HG03575 (cell line): ENCODE measurements around the gene OTOG.

Experiments used
- ATAC-seq: cut with Tn5 transposase; IDR thresholded peaks from one replicate; pipeline ENCODE4 v1.9.1; 2021; ENCODE audit not compliant: unreplicated experiment, insufficient number of reproducible peaks, low FRiP score; ENCODE audit errors: extremely low read depth

OTOG gene, protein sequence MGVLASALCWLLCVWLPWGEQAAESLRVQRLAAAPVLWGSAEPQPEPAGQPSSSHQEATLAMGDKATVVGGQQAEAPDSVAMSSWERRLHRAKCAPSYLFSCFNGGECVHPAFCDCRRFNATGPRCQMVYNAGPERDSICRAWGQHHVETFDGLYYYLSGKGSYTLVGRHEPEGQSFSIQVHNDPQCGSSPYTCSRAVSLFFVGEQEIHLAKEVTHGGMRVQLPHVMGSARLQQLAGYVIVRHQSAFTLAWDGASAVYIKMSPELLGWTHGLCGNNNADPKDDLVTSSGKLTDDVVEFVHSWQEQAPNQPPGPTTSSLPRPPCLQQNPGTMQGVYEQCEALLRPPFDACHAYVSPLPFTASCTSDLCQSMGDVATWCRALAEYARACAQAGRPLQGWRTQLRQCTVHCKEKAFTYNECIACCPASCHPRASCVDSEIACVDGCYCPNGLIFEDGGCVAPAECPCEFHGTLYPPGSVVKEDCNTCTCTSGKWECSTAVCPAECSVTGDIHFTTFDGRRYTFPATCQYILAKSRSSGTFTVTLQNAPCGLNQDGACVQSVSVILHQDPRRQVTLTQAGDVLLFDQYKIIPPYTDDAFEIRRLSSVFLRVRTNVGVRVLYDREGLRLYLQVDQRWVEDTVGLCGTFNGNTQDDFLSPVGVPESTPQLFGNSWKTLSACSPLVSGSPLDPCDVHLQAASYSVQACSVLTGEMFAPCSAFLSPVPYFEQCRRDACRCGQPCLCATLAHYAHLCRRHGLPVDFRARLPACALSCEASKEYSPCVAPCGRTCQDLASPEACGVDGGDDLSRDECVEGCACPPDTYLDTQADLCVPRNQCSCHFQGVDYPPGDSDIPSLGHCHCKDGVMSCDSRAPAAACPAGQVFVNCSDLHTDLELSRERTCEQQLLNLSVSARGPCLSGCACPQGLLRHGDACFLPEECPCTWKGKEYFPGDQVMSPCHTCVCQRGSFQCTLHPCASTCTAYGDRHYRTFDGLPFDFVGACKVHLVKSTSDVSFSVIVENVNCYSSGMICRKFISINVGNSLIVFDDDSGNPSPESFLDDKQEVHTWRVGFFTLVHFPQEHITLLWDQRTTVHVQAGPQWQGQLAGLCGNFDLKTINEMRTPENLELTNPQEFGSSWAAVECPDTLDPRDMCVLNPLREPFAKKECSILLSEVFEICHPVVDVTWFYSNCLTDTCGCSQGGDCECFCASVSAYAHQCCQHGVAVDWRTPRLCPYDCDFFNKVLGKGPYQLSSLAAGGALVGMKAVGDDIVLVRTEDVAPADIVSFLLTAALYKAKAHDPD (N-terminal part only)

GRCh38 chr11:17547051-17547577 lies at the start of gene OTOG:
Gene OTOG, plus strand, starts transcription at chr11:17547259. Its CDS starts 114 bp downstream, at chr11:17547373.
- ATAC-seq, result no peak

DNA sequence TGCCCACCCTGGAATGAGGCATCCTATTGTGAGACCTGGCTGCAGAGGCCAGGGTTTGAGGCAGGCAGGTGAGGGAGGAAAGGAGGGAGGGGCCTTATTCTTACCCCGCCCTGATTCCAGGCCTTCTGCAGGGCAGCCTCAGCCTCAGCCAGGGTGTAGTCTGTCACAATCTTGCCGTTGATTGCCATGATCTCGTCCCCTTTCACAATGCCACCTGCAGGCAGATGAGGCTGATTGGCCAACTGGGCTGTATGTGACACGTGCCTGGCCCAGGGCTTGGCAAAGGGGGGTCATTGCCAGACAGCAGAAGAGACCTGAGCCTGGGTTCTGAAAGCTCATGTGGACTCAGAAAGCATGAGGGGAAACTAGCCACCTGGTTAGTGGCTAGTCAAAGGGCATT lies 49.0 kb upstream of the OTOG start:
- ATAC-seq, result no peak

DNA sequence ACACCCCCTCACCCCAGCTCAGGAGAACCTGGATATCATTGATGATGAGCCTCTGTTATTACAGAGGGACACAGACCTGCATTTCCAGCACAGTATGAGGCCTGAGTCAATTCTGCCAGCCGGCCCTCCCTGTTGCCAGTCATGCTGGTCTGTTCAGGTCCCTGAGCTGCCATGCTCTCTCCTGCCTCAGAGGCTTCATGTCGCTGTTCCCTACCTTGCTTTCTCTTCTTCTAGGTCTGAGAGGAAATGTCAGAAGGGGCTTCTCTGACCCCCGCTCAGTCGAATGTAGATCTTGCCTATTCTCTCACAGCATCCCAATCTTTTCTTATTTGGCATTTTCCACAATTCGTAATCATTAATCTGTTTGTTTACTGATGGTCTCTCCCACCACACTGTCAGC lies 48.6 kb upstream of the OTOG start:
- no peak for ATAC-seq

- ATAC-seq, result no peak
Measured at GRCh38 chr11:17500673-17501072, 46.4 kb upstream of the OTOG start.

DNA sequence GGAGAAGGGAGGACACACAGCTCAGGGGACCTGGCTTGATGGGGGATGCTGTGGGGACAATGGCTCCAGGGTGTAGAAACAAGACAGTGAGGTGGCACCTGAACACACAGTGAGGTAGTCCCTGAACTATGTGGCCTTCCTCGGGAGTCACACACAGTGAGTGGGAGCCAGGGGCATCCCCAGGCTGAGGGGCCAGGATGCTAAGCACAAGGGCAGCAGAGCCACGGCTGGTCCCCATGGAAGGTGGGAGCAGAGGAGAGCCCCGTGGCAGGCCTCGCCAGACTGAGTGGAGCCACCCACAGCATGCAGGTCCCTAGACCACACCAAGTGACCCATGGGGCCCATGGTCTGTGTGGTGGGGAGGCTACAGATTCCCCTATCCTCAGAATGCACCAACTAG lies 44.4 kb upstream of the OTOG start:
- ATAC-seq, result no peak

GRCh38 chr11:17504330-17505107 lies 42.5 kb upstream of the OTOG start:
- ATAC-seq, result no peak

DNA sequence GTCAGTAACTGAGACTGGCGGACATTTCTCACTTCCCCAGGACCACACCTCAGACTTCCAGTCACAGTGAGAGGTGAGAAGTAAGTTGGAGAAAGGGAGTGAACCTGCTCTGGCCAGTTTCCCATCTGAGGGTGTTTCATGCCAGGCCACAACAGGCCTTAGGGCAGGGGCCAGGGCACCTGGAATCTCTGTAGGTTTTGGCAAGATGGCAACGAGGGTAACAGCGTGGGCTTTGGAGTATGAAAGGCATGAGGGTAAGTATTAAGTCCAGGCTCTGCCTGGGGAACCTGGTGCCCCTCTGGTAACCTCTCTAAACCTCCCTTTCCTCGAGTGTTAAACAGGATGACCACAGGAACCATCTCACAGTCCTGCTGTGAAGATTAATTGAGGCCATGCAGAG lies 41.9 kb upstream of the OTOG start:
- no peak for ATAC-seq

GRCh38 chr11:17506314-17506713 lies 40.7 kb upstream of the OTOG start:
- ATAC-seq, result no peak

GRCh38 chr11:17506942-17507341 lies 40.1 kb upstream of the OTOG start:
- no peak for ATAC-seq

GRCh38 chr11:17507773-17508172 lies 39.3 kb upstream of the OTOG start:
- ATAC-seq, result no peak

DNA sequence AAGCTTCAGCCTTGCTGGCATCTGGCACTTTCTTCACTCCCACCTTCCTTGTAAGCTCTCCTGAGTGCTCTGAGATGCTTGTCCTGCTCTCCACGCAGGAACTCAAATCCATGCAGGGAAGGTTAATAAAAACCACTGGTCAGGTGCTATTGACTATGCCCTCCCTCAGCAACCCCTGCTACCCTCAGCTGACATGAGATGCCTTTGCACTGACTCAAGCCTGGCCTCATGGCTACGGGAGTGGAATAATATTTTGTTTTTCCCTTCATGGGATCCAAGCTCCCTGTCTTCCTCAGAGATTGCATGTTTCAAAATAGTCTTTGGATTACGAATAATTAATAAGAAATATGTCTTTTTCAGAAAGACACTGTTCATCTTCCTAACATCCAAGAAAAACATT lies 38.8 kb upstream of the OTOG start:
- ATAC-seq, result no peak

- no peak for ATAC-seq
Measured at GRCh38 chr11:17508791-17509190, 38.3 kb upstream of the OTOG start.

GRCh38 chr11:17510507-17511206 lies 36.4 kb upstream of the OTOG start:
- ATAC-seq, result no peak

DNA sequence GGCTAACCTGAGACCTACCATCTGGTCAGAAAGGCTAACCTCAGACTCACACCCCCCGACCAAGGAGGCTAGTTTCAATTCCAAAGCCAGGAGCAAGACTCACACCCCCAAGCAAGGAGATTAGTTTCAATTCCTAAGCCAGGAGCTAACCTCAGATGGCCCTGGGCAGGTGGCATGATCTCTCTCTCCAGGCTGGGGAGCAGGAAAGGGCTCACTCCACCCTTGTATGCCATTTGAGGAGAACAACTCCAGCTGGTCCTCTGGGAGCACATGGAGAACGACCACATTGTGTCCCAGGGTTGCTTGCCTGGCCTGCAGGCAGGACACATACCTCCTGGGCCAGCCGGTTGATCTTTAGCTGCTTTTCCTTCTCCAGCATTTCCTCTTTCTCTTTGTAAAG lies 35.5 kb upstream of the OTOG start:
- no peak for ATAC-seq

GRCh38 chr11:17512101-17512500 lies 35.0 kb upstream of the OTOG start:
- ATAC-seq, result no peak

GRCh38 chr11:17513853-17514252 lies 33.2 kb upstream of the OTOG start:
- ATAC-seq, result no peak

DNA sequence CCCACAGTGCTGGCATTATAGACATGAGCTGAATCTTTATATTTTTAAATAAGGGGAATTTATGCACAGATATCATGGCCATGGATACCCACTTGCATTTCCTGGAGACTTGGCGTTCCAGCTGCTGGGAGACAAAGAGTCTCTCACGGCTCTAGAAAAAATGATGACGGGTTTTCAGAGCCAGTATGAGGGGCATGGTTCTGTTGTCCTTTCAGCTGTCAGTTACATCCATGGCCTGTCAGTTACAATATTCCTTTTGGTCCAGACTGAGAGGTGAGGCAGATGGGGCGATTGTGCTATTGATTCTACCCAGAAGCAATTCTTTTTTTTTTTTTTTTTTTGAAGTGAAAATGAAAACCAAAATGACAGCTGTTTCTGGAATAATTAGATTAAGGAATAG lies 32.6 kb upstream of the OTOG start:
- ATAC-seq, result no peak
